ENCODE results near the gene TMEM116. TPM values are rescaled to one million over a fixed set of nuclear protein-coding genes. Genes with fewer than 3 reads are reported as not detected.
"Not testable (repeated sequence)": the region's sequence is repeated elsewhere in the genome, so short reads cannot be mapped to it uniquely, and the experiment has no call there.

TMEM116 gene
- polyA plus RNA-seq, 6 donors from 2014 or later = 4.2 to 19.0 (median 7.8) TPM

- ATAC-seq (ENCODE audit: low read depth in 2 of 2) (no peak), DNase-seq (no peak)
- Mint-ChIP-seq H3K27ac (no peak overlapping the region), H3K9me3 (no peaks in the 10 kb centered on the region), H3K36me3 (peaks cover 5 to 16% of the 10 kb centered on the region in 2 donors), H3K4me3 (no peak overlapping the region), H3K27me3 (peaks cover 4 to 7% (median 7%) of the 10 kb centered on the region in 3 donors), H3K4me1 (peaks cover 0 to 3% (median 0%) of the 10 kb centered on the region in 3 donors)
Observed at GRCh38 chr12:111984820-111985219, 28.1 kb downstream of the TMEM116 start.

- no peak overlapping the region for H3K4me3 Mint-ChIP-seq
- ATAC-seq (ENCODE audit: low read depth in 2 of 2) = no peak
- no peaks in the 10 kb centered on the region for H3K4me1 Mint-ChIP-seq
- no peak for DNase-seq
- H3K27ac Mint-ChIP-seq = peak overlapping the region in 1 of 6 donors; percentile 26
- H3K36me3 Mint-ChIP-seq = peaks cover 5 to 6% of the 10 kb centered on the region in 2 donors
- no peaks in the 10 kb centered on the region for H3K9me3 Mint-ChIP-seq
- no peaks in the 10 kb centered on the region for H3K27me3 Mint-ChIP-seq
Observed at GRCh38 chr12:111981987-111982386, 31.0 kb downstream of the TMEM116 start.

GRCh38 chr12:111980598-111980997 is 32.4 kb downstream of the TMEM116 start:
- DNase-seq = no peak
- no peak overlapping the region for H3K4me3 Mint-ChIP-seq
- peaks cover 5 to 6% of the 10 kb centered on the region in 2 donors for H3K36me3 Mint-ChIP-seq
- H3K27ac Mint-ChIP-seq = peak overlapping the region in 1 of 6 donors; percentile 9
- H3K9me3 Mint-ChIP-seq = no peaks in the 10 kb centered on the region
- no peak for ATAC-seq (ENCODE audit: low read depth in 2 of 2)
- no peaks in the 10 kb centered on the region for H3K27me3 Mint-ChIP-seq
- H3K4me1 Mint-ChIP-seq = no peaks in the 10 kb centered on the region

- Mint-ChIP-seq H3K4me3 (no peak overlapping the region), H3K36me3 (peaks cover 0 to 5% of the 10 kb centered on the region in 2 donors), H3K27me3 (no peaks in the 10 kb centered on the region), H3K27ac (no peak overlapping the region), H3K9me3 (no peaks in the 10 kb centered on the region), H3K4me1 (no peaks in the 10 kb centered on the region)
- no peak for DNase-seq
- ATAC-seq (ENCODE audit: low read depth in 2 of 2) = no peak
Observed at GRCh38 chr12:111978545-111978944, 34.4 kb downstream of the TMEM116 start.

- Mint-ChIP-seq H3K27ac (peak overlapping the region in 1 of 6 donors; percentile 14), H3K36me3 (peaks cover 0 to 5% of the 10 kb centered on the region in 2 donors), H3K27me3 (no peaks in the 10 kb centered on the region), H3K9me3 (peaks cover 0 to 5% (median 0%) of the 10 kb centered on the region in 7 donors), H3K4me1 (no peaks in the 10 kb centered on the region), H3K4me3 (no peak overlapping the region)
- DNase-seq = no peak
- no peak for ATAC-seq (ENCODE audit: low read depth in 2 of 2)
Observed at GRCh38 chr12:111976860-111977259, 36.1 kb downstream of the TMEM116 start.

- Mint-ChIP-seq H3K4me3 (no peak overlapping the region), H3K27ac (no peak overlapping the region), H3K4me1 (no peaks in the 10 kb centered on the region), H3K27me3 (no peaks in the 10 kb centered on the region), H3K9me3 (peaks cover 0 to 7% (median 0%) of the 10 kb centered on the region in 7 donors), H3K36me3 (no peaks in the 10 kb centered on the region)
- no peak for ATAC-seq (ENCODE audit: low read depth in 2 of 2)
- no peak for DNase-seq
Observed at GRCh38 chr12:111976291-111976690, 36.7 kb downstream of the TMEM116 start.

GRCh38 chr12:111975161-111975931 is 37.6 kb downstream of the TMEM116 start:
- ATAC-seq (ENCODE audit: low read depth in 2 of 2) = no peak
- peak overlapping the region in 1 of 6 donors; percentile 79 for H3K27ac Mint-ChIP-seq

GRCh38 chr12:111971800-111972199 is 41.2 kb downstream of the TMEM116 start:
- no peak for ATAC-seq (ENCODE audit: low read depth in 2 of 2)
- Mint-ChIP-seq H3K4me3 (no peak overlapping the region), H3K27ac (no peak overlapping the region), H3K27me3 (no peaks in the 10 kb centered on the region), H3K36me3 (peaks cover 0 to 5% of the 10 kb centered on the region in 2 donors), H3K9me3 (peaks cover 0 to 18% (median 8%) of the 10 kb centered on the region in 7 donors), H3K4me1 (no peaks in the 10 kb centered on the region)
- DNase-seq = no peak

More at GRCh38 chr12:111975161-111975931, 37.6 kb downstream of the TMEM116 start:
- H3K27me3 Mint-ChIP-seq = no peaks in the 10 kb centered on the region
- no peak overlapping the region for H3K4me3 Mint-ChIP-seq
- H3K9me3 Mint-ChIP-seq = peaks cover 0 to 14% (median 4%) of the 10 kb centered on the region in 7 donors
- no peaks in the 10 kb centered on the region for H3K4me1 Mint-ChIP-seq
- no peaks in the 10 kb centered on the region for H3K36me3 Mint-ChIP-seq
- DNase-seq = no peak

GRCh38 chr12:111964935-111965334 is 48.0 kb downstream of the TMEM116 start:
- H3K36me3 Mint-ChIP-seq = peaks cover 11 to 17% of the 10 kb centered on the region in 2 donors
- H3K4me3 Mint-ChIP-seq = no peak overlapping the region
- peak overlapping the region in 2 of 6 donors; percentile 20 to 58 for H3K27ac Mint-ChIP-seq
- H3K9me3 Mint-ChIP-seq = peaks cover 4 to 24% (median 11%) of the 10 kb centered on the region in 7 donors
- H3K4me1 Mint-ChIP-seq = no peaks in the 10 kb centered on the region
- no peak for ATAC-seq (ENCODE audit: low read depth in 2 of 2)
- no peaks in the 10 kb centered on the region for H3K27me3 Mint-ChIP-seq
- no peak for DNase-seq

- H3K27ac Mint-ChIP-seq; DNase-seq; ATAC-seq (ENCODE audit: low read depth in 2 of 2); H3K4me1 Mint-ChIP-seq; H3K4me3 Mint-ChIP-seq; H3K27me3 Mint-ChIP-seq: not testable (repeated sequence)
- H3K9me3 Mint-ChIP-seq = peaks cover 7 to 33% (median 26%) of the 10 kb centered on the region in 7 donors
- H3K36me3 Mint-ChIP-seq = peaks cover 27 to 37% of the 10 kb centered on the region in 2 donors
Observed at GRCh38 chr12:111959518-111959917, 53.4 kb downstream of the TMEM116 start.

GRCh38 chr12:111957224-111957623 is 55.7 kb downstream of the TMEM116 start:
- Mint-ChIP-seq H3K36me3 (peaks cover 27 to 42% of the 10 kb centered on the region in 2 donors), H3K4me1 (peaks cover 3 to 10% (median 4%) of the 10 kb centered on the region in 3 donors), H3K9me3 (peaks cover 7 to 46% (median 27%) of the 10 kb centered on the region in 7 donors)
- not testable (repeated sequence) for DNase-seq; ATAC-seq (ENCODE audit: low read depth in 2 of 2); H3K27ac Mint-ChIP-seq; H3K27me3 Mint-ChIP-seq; H3K4me3 Mint-ChIP-seq

GRCh38 chr12:111954969-111955368 is 58.0 kb downstream of the TMEM116 start:
- DNase-seq (no peak), ATAC-seq (ENCODE audit: low read depth in 2 of 2) (no peak)
- Mint-ChIP-seq H3K36me3 (peaks cover 16 to 40% of the 10 kb centered on the region in 2 donors), H3K4me1 (peaks cover 7 to 16% (median 11%) of the 10 kb centered on the region in 3 donors), H3K27me3 (no peaks in the 10 kb centered on the region), H3K9me3 (peaks cover 3 to 44% (median 21%) of the 10 kb centered on the region in 7 donors), H3K27ac (no peak overlapping the region), H3K4me3 (no peak overlapping the region)

GRCh38 chr12:111953455-111953854 is 59.5 kb downstream of the TMEM116 start:
- Mint-ChIP-seq H3K4me1 (peaks cover 7 to 13% (median 11%) of the 10 kb centered on the region in 3 donors), H3K27ac (peak overlapping the region in 2 of 6 donors; percentile 57 to 86), H3K4me3 (no peak overlapping the region), H3K9me3 (peaks cover 0 to 35% (median 11%) of the 10 kb centered on the region in 7 donors), H3K36me3 (peaks cover 3 to 28% of the 10 kb centered on the region in 2 donors), H3K27me3 (no peaks in the 10 kb centered on the region)
- ATAC-seq (ENCODE audit: low read depth in 2 of 2) (no peak), DNase-seq (no peak)

Data from naive B cell (primary cell).